H9 (cell line): ENCODE data around the gene TBC1D8. TPM values are rescaled to one million over a fixed set of nuclear protein-coding genes. Genes with fewer than 3 reads are reported as not detected.

Experiments used
- DNase-seq: peaks from one replicate; pipeline ENCODE4 v3.0.0-alpha.2; 2017
- H2AFZ ChIP-seq: one replicate; pipeline ENCODE4 v1.6.1; 2013; ENCODE audit warnings: mild to moderate bottlenecking, low read length, control low read depth, moderate library complexity
- H2AK5ac ChIP-seq: 2 replicates; pipeline ENCODE4 v1.6.1; 2013; ENCODE audit warnings: low read length, control low read depth, mixed read lengths; ENCODE audit not compliant: insufficient read length
- H2BK120ac ChIP-seq: one replicate; pipeline ENCODE4 v1.6.1; 2013; ENCODE audit warnings: low read depth, mild to moderate bottlenecking, low read length, control low read depth, inconsistent platforms; ENCODE audit not compliant: poor library complexity, severe bottlenecking
- H2BK12ac ChIP-seq: 2 replicates; pipeline ENCODE4 v1.6.1; 2013; ENCODE audit warnings: low read length, control low read depth, mixed read lengths, low read depth; ENCODE audit not compliant: insufficient read length
- H2BK15ac ChIP-seq: 2 replicates; pipeline ENCODE4 v1.6.1; 2013; ENCODE audit warnings: low read depth, low read length, control low read depth
- H2BK20ac ChIP-seq: one replicate; pipeline ENCODE4 v1.6.1; 2013; ENCODE audit warnings: low read depth, mild to moderate bottlenecking, low read length, control low read depth, inconsistent platforms; ENCODE audit not compliant: poor library complexity, severe bottlenecking
- H2BK5ac ChIP-seq: 2 replicates; pipeline ENCODE4 v1.6.1; 2013; ENCODE audit warnings: low read length, control low read depth, mixed read lengths; ENCODE audit not compliant: insufficient read length
- H3K14ac ChIP-seq: 2 replicates; pipeline ENCODE4 v1.6.1; 2013; ENCODE audit warnings: low read length, control low read depth; ENCODE audit not compliant: insufficient read depth
- H3K18ac ChIP-seq: 2 replicates; pipeline ENCODE4 v1.6.1; 2013; ENCODE audit warnings: low read depth, mild to moderate bottlenecking, mixed read lengths, low read length, control low read depth; ENCODE audit not compliant: insufficient read length
- H3K23ac ChIP-seq: 2 replicates; pipeline ENCODE4 v1.6.1; 2013; ENCODE audit warnings: low read length, control low read depth, mixed read lengths, low read depth; ENCODE audit not compliant: insufficient read length
- H3K23me2 ChIP-seq: 2 replicates; pipeline ENCODE4 v1.6.1; 2013; ENCODE audit warnings: low read depth, mild to moderate bottlenecking, mixed read lengths, low read length, control low read depth; ENCODE audit not compliant: insufficient read length, poor library complexity, severe bottlenecking
- H3K27ac ChIP-seq: 2 replicates; pipeline ENCODE4 v1.5.1; 2013; ENCODE audit warnings: low read length, control low read depth, mixed read lengths, low read depth; ENCODE audit not compliant: insufficient read length
- H3K27me3 ChIP-seq: 2 replicates; pipeline ENCODE4 v1.6.1; 2013; ENCODE audit warnings: low read length, control low read depth, inconsistent platforms; ENCODE audit not compliant: insufficient read depth
- H3K4ac ChIP-seq: 2 replicates; pipeline ENCODE4 v1.6.1; 2013; ENCODE audit warnings: low read depth, mild to moderate bottlenecking, control low read depth, inconsistent platforms, low read length, moderate library complexity
- H3K4me1 ChIP-seq: 2 replicates; pipeline ENCODE4 v1.6.1; 2013; ENCODE audit warnings: low read length, control low read depth, inconsistent platforms; ENCODE audit not compliant: insufficient read depth
- H3K4me2 ChIP-seq: 2 replicates; pipeline ENCODE4 v1.6.1; 2013; ENCODE audit warnings: low read length, control low read depth, mixed read lengths; ENCODE audit not compliant: insufficient read length, insufficient read depth
- H3K56ac ChIP-seq: 2 replicates; pipeline ENCODE4 v1.6.1; 2013; ENCODE audit warnings: low read depth, mild to moderate bottlenecking, mixed read lengths, low read length, control low read depth; ENCODE audit not compliant: insufficient read length
- H3K79me1 ChIP-seq: 2 replicates; pipeline ENCODE4 v1.6.1; 2013; ENCODE audit warnings: low read depth, mild to moderate bottlenecking, moderate library complexity, low read length, control low read depth, inconsistent platforms; ENCODE audit not compliant: insufficient read depth, poor library complexity, severe bottlenecking
- H3K79me2 ChIP-seq: 2 replicates; pipeline ENCODE4 v1.6.1; 2013; ENCODE audit warnings: low read length, control low read depth, inconsistent platforms; ENCODE audit not compliant: insufficient read depth
- H3K9ac ChIP-seq: 2 replicates; pipeline ENCODE4 v1.6.1; 2013; ENCODE audit warnings: low read length, control low read depth, mixed read lengths; ENCODE audit not compliant: insufficient read length; ENCODE audit errors: extremely low read depth
- H3K9me3 ChIP-seq: one replicate; pipeline ENCODE4 v1.6.1; 2013; ENCODE audit warnings: low read depth, low read length, inconsistent platforms; ENCODE audit not compliant: control insufficient read depth
- H3T11ph ChIP-seq: one replicate; pipeline ENCODE4 v1.6.1; 2013; ENCODE audit warnings: mild to moderate bottlenecking, low read length, control low read depth, inconsistent platforms
- H4K20me1 ChIP-seq: one replicate; pipeline ENCODE4 v1.6.1; 2013; ENCODE audit not compliant: control insufficient read depth, insufficient read length, insufficient read depth
- H4K5ac ChIP-seq: 2 replicates; pipeline ENCODE4 v1.6.1; 2013; ENCODE audit warnings: low read depth, mild to moderate bottlenecking, mixed read lengths, low read length, control low read depth; ENCODE audit not compliant: insufficient read length
- H4K8ac ChIP-seq: replicated peaks from 2 replicates; pipeline ENCODE4 v1.6.1; 2013; ENCODE audit warnings: low read length, control low read depth, mixed read lengths, low read depth; ENCODE audit not compliant: insufficient read length
- H4K91ac ChIP-seq: 2 replicates; pipeline ENCODE4 v1.6.1; 2013; ENCODE audit warnings: low read depth, mild to moderate bottlenecking, moderate library complexity, mixed read lengths, low read length, control low read depth; ENCODE audit not compliant: insufficient read length
- H3K27ac Mint-ChIP-seq, 3 experiments: 2 replicates in 2 of 3; 3 replicates in 1 of 3; pipeline ENCODE4 v1.8.0; 2020 to 2021; ENCODE audit warnings: mixed read lengths in 3 of 3, mild to moderate bottlenecking in 1 of 3, moderate library complexity in 1 of 3
- H3K27me3 Mint-ChIP-seq: 2 replicates; pipeline ENCODE4 v1.8.0; 2021; ENCODE audit warnings: low read depth, mild to moderate bottlenecking, moderate library complexity, mixed read lengths
- H3K36me3 Mint-ChIP-seq, 3 experiments: 2 replicates in 2 of 3; 3 replicates in 1 of 3; pipeline ENCODE4 v1.8.0; 2020 to 2021; ENCODE audit warnings: low read depth in 3 of 3, mixed read lengths in 3 of 3; ENCODE audit not compliant: insufficient read depth in 1 of 3
- H3K4me1 Mint-ChIP-seq, 2 experiments: 2 replicates each; pipeline ENCODE4 v1.8.0; 2020; ENCODE audit warnings: mixed read lengths in 2 of 2
- H3K4me3 Mint-ChIP-seq, 2 experiments: 2 replicates in 1 of 2; 3 replicates in 1 of 2; pipeline ENCODE4 v1.8.0; 2020 to 2021; ENCODE audit warnings: mild to moderate bottlenecking in 2 of 2, mixed read lengths in 2 of 2, moderate library complexity in 1 of 2
- H3K9me3 Mint-ChIP-seq, 2 experiments: 2 replicates in 1 of 2; 3 replicates in 1 of 2; pipeline ENCODE4 v1.8.0; 2020; ENCODE audit warnings: mild to moderate bottlenecking in 2 of 2, mixed read lengths in 2 of 2, moderate library complexity in 1 of 2
- CTCF ChIP-seq: fragments of 200-600 bp; sonication (generic); conservative IDR thresholded peaks from 3 replicates; pipeline ENCODE4 v1.8.0; 2021; ENCODE audit warnings: antibody characterized with exemption, mild to moderate bottlenecking
- WGBS: extraction: QIAGEN DNeasy Blood & Tissue Kit; methylation state at CpG from one replicate; pipeline ENCODE4 v1.1.7; 2013; ENCODE audit warnings: missing lambda C conversion rate, low lambda C conversion rate, mixed read lengths; ENCODE audit not compliant: insufficient read length; ENCODE audit errors: extremely low coverage; 5-methylcytosine and 5-hydroxymethylcytosine counted together
- total RNA-seq: library from RNA; stranded (reverse); gene quantifications from 2 replicates; pipeline ENCODE4 v1.2.1, GENCODE V29; 2021

TBC1D8 gene
- total RNA-seq, 1 experiment from 2014 or later, result 16.6 TPM

- no peaks in the 10 kb centered on the region for H3K23me2 ChIP-seq
- no peak for DNase-seq
- no peak overlapping the region for H3K23ac ChIP-seq
- no peak overlapping the region for H2BK5ac ChIP-seq
- no peak overlapping the region for H3T11ph ChIP-seq
- H3K27me3 Mint-ChIP-seq, result no peaks in the 10 kb centered on the region; the same call in 1 of the 2 replicates
- no peaks in the 10 kb centered on the region for H3K4me1 ChIP-seq
- no peak overlapping the region for H2BK15ac ChIP-seq
- H3K9ac ChIP-seq, result no peak overlapping the region
- no peaks in the 10 kb centered on the region for H4K20me1 ChIP-seq
- no peak overlapping the region for H4K5ac ChIP-seq
- WGBS, result no CpG with 5 or more reads among the region's 12 CpGs
- peaks cover 9 to 13% of the 10 kb centered on the region in 2 experiments; a peak in 3 of 4 replicates for H3K4me1 Mint-ChIP-seq
- H4K91ac ChIP-seq, result no peak overlapping the region
- H2BK20ac ChIP-seq, result no peak overlapping the region
- H2AK5ac ChIP-seq, result no peak overlapping the region
- H3K9me3 ChIP-seq, result no peaks in the 10 kb centered on the region
- H3K14ac ChIP-seq, result no peak overlapping the region
- H3K27me3 ChIP-seq, result no peaks in the 10 kb centered on the region
- H3K27ac ChIP-seq, result no peak overlapping the region
- H3K36me3 Mint-ChIP-seq, result no peaks in the 10 kb centered on the region
- no peak overlapping the region for H3K27ac Mint-ChIP-seq
- no peak for TF ChIP-seq CTCF
- H3K9me3 Mint-ChIP-seq, result no peaks in the 10 kb centered on the region
- H3K18ac ChIP-seq, result no peak overlapping the region
- no peak overlapping the region for H3K4me3 Mint-ChIP-seq
- no peak overlapping the region for H2AFZ ChIP-seq
- no peak overlapping the region for H3K4me2 ChIP-seq
- no peak overlapping the region for H4K8ac ChIP-seq
- H2BK12ac ChIP-seq, result no peak overlapping the region
- H3K56ac ChIP-seq, result no peak overlapping the region
- H3K4ac ChIP-seq, result no peak overlapping the region
- no peaks in the 10 kb centered on the region for H3K79me2 ChIP-seq
- no peaks in the 10 kb centered on the region for H3K79me1 ChIP-seq
- H2BK120ac ChIP-seq, result no peak overlapping the region
Observed at GRCh38 chr2:100964222-100964621, 187.0 kb downstream of the TBC1D8 start.
